Brain pericyte (primary cell): ENCODE measurements around the gene EPB41.
A peak's percentile ranks its signal among the peaks of the same experiment; 100 is the strongest.

Source experiments
- DNase-seq: peaks from one replicate; pipeline ENCODE4 v3.0.0-alpha.2; 2012; ENCODE audit warnings: low read depth, low spot score

EPB41 gene

DNA sequence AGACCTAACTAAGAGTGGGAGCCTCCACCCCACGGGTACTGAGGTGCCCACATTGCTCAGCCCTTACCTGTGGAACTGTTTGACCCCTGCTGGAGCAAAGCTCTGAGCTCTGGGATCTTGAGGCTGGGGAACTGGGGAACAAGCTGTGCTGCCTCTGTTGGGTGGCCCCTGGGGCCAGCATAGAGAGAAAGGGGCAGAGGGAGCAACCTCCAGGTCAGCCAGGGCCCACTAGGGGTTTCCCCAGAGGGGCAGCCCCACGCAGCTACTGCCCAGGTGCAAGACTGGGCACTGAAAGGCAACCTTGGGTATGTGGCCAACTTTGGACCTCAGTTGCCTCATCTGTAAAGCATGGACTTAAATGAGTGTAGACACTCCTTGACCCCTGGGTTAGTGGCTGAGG lies 23.5 kb upstream of the EPB41 start:
- no peak for DNase-seq

DNA sequence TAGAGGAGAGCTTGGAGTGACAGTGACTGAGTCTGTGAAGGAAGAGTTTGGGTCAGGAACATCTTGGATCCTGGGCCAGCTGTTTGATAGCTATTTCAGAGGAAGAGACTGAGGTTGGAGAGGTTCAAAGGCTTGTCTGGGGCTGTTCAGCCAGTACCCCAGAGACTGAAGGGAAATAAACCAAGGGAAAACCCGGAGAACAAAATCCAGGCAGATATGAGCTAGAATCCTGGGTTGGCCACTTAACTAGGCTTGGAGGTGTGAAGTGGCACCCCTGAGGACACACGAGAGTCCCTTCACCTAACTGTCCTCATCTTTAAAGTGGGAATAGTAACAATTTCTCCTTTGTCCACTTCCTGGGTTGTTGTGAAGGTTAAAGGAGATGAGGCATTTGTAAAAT lies 23.1 kb upstream of the EPB41 start:
- no peak for DNase-seq

DNA sequence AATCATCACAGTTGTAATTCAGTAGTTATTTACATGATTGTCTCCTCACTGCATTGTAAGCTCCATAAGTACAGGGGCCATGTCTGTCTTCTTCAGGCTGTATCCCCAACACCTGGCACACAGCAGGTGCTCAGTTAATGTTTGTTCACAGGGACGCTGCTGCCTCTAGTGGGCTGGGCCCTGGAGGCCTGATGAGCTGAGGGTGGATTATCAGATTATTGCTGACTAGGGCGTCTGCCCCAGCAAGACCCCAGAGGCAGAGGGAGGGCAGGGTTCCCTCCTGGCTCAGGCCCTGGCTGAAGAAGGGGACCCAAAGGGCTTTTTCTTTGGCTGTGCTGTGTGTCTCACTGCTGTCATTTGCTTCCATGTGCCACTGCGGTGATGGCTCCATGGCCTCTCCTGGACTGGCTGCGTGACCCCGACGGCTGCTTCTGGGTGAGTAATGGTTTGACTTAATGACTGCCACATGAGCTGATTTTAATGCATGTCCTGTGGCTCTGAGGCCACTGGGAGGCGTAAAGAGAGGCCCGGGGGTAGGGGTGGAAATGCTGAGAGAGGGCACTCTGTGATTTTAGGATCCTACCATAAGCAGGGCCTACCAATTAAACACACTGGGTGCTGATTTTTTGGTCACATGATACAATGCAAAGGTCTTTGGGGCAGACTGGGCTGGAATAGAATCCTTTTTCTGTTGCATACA lies 20.8 kb upstream of the EPB41 start:
- DNase-seq = no peak

DNA sequence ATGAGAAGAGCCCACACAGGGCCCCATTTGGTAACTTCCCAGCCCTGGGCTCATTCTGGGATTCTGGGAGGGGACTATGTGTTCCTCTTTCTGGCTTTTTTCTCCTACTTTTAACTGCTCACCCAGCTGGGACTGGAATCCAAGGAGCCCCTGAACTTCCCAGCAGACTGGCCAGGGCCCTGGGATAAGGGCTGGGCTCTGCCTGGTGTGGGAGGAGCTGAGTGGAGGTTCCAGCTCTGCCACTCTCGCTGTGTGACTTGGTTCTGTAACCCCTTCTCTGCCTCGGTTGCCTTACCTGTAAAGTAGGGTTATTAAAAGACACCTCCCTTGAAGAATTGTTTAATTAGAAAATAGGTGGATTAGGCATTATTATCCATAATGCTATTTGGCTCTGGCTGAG lies 19.6 kb upstream of the EPB41 start:
- DNase-seq = no peak

DNA sequence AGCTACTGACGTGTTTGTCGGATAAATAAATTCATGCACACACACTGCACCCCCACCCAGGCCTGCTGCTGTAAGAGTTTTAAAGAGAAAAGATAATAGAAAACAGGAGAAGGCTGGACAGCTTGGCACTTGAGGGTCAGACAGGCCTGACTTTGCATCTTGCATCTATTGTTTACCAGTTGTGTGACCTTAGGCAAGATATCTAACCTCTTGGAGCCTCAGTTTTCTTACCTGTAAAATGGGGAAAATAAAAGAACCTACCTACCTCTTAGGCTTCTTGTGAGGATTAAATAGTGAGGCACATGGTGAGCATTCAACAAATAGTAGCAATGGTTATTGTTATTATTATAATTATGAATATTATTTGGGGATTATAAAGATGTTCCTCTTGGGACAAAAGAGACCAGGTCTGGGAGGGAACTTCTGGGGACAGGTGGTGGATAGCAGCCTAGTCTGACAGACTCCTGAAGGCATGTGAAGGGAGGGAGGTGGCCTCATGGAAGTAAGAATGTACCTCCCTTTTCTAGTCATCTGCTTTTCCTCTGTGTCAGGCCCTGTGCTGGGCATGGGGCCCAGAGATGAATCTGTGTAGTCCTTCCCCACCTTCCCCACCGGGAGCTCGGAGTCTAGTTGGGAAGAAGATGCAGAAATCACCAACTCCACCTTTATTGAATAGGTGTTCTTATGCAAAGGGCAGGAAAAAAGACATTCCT lies 18.3 kb upstream of the EPB41 start:
- DNase-seq = no peak

DNA sequence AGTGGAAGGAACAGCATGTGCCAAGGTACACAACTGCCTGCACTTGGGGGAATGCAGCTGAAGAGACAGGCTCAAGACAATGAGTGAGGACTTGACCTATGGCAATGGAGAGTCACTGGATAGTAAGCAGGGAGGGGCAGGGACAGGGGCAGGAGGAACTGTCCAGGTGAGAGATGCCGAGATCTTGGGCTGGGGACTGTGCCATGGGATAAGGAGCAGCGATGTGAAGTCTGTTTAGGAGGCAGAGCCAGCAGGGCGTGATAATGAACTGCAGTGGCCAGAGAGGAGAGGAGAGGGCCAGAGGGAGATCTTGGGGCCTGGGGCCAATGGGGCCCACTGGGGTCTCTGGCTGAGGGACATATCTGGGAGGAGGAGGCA lies 17.8 kb upstream of the EPB41 start:
- no peak for DNase-seq

DNA sequence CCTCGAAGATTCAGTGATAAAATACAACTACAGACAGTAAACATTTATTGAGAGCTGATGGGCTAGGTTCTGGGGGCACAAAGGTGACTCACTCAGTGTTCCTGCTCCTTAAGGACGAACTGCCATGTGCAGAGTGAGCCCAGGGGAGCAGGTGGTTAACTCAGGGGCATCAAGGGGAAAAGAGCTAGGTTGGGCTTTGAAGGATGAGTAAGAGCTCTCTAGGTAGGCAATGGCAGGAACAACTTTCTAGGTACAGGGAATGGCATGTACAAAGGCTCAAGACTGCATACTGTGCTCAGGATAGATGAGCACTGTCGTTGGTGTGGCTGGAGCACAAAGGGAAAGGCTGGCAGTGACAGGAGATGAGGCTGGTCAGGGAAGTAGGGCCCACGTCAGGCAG lies 16.6 kb upstream of the EPB41 start:
- DNase-seq = no peak

DNA sequence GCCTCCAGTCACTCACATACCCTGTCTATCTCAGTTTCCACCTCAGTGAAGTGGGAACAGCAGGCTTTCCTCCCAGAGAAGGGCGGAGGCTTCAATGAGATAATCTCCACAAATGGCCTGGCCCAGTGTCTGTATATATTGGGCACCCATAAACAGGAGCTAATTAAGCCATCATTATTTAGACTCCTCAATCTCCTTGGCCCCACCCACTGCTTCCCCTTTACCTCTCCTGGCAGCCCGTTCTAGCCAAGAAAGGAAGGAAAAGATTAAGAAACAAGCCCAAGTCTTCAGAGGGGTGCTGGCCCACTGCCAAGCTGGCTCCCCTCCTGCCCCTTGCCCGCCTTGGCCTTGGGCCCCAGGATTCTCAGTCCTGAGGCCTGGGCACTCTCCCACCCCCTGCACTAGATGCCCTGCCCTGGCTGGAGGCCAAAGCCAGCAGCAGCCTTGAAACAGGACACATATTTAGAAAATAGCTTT lies 15.9 kb upstream of the EPB41 start:
- DNase-seq = no peak

DNA sequence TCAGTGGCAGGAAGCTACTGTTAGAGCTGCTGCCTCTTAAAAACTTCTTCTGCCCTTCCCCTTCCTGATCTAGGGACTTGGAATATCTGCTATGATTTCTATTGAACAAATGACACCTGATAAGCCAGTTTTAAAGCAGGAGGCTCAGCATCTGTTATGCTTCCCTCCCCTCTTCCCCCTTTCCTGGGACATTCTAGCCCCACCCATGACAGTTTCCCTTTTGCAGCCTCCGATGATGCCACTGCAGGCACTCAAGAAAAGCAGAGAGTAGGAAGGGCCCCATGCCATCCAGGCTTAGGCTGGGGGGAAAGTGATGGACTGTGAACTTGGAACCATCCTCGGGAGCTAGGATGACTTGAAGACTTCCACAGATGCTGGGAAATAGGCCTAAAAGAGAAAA lies 15.1 kb upstream of the EPB41 start:
- no peak for DNase-seq

DNA sequence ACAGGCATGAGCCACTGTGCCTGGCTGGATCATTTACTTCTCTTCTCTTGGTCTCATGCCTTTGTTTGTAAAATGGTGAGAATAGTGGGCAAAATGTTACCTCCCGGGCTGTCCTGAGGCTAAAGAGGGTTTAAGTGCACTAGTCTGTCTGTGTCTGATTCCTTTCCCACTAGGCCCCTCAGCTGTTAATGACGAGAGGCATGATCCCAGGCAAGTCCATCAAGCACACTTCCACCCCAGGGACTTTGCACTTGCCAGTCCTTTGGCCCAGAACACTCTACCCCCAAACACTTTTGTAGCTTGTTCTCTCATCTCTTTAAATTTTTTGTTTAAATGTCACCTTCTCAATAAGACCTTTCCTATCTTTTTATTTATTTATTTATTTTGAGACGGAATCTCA lies 13.8 kb upstream of the EPB41 start:
- no peak for DNase-seq

DNA sequence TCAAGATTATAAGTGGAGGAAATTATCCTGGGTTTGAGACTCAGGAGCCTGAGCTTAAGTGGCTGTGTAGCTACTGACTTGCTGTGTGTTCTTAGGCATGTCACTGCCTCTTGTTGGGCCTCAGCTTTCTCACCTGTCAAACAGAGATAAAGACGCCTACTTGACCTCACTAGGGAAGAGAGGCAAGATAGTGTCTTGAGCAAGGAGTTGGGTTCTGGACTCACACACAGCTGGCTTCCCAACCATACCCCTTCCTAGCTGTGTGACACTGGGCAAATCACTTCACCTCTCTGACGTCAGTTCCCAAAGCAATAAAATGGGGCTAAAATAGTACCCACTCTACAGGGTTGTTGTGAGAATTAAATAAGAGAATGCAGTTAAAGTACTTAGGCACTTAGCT lies 11.6 kb upstream of the EPB41 start:
- no peak for DNase-seq

DNA sequence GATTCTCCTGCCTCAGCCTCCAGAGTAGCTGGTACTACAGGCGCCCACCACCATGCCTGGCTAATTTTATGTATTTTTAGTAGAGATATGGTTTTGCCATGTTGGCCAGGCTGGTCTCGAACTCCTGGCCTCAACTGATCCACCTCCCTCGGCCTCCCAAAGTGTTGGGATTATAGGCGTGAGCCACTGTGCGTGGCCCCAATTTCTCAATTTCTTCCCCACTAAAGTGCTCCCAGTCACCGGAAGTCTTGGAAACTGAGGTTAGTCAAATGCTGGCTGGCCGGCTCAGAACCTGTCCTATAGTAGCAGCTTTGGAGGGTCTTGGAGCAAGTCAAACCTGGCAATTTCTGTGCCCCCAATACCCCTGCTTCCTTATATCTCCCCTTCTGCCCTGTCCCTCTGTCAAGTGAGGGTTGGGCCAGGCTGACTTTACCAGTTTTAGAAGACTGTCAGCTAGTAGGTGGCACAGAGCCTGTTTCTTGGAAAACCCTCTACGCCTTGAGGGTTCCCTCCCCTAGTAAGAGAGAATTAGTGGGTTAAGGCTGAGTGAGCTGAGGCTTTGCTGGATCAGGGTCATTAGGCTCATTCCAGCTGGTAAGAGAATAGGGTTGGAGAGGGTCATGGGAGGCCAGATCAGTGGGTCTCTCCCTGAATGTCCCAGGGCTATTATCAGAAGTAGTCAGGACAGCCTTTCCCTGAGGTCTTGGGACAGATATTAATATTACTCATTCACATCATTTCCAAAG lies 8.3 kb upstream of the EPB41 start:
- no peak for DNase-seq

DNA sequence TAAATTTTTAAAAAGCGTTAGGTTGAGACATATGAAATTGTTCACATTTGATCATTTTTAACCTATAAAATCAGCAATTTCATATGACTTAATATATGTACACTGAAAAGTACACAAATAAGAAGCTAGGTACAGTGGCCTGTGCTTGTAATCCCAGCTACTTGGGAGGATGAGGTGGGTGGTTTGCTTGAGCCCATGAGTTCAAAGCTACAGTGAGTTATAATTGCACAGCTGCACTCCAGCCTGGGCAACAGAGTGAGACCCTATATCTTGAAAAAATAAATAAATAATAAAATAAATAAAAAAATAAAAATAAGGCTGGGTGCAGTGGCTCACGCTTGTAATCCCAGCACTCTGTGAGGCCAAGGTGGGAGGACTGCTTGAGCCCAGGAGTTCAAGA lies 5.2 kb upstream of the EPB41 start:
- no peak for DNase-seq

DNA sequence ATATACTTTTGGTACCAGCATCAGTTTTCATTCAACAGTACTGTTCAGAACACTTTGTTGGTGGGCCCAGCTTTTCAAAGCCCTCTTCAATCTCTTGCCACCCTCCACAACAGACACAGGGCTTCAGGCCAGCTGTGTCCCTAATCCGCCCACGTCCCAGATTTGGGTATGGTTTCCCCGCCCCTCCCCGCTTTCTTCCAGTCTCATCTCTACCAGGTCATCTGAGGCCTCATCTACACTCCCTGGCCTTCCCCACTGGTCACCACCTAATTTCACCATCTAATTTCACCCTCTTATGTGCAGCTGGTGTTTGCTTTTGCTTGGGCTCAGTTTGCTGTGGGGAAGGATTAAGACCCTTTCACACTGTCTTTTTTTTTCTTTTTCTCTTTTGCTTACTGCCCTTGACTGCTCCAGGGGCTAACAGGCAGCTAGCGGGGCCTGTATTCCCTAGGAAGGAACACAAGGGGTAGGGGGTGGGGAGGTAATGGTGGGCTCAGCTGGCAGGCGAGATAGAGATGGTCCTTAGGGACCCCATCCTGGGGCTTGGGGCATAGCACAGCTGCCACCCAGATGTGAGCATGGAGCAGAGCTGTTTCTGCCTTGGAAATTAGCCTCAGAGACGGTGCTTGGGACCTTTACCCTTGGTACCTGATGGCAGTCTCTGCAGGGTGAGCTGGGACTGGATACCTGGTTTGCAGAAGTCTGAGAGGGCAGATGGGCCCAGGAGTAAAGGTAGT lies 3.8 kb upstream of the EPB41 start:
- DNase-seq = no peak

DNA sequence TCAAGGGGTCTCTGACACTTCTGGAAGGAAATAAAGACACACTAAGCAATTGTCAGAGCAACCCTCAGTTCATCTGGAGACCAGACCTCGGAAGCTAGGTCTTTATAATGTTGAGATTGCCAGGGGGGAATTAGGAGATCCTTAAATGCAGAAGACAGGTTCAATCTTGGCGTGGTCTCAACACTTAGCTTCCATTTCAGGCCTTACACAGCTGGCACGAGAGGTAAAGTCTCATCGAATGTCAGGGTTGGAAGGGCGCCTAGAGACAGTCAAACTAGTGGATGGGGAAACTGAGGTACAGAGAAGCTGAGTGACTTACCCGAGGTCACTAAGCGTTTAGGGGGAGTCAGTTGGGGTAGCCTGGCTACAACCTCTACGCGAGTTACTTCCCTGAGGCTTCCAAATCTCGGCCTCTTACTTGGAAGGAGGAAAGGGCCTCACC lies 562 bp upstream of the EPB41 start:
- no peak for DNase-seq

DNA sequence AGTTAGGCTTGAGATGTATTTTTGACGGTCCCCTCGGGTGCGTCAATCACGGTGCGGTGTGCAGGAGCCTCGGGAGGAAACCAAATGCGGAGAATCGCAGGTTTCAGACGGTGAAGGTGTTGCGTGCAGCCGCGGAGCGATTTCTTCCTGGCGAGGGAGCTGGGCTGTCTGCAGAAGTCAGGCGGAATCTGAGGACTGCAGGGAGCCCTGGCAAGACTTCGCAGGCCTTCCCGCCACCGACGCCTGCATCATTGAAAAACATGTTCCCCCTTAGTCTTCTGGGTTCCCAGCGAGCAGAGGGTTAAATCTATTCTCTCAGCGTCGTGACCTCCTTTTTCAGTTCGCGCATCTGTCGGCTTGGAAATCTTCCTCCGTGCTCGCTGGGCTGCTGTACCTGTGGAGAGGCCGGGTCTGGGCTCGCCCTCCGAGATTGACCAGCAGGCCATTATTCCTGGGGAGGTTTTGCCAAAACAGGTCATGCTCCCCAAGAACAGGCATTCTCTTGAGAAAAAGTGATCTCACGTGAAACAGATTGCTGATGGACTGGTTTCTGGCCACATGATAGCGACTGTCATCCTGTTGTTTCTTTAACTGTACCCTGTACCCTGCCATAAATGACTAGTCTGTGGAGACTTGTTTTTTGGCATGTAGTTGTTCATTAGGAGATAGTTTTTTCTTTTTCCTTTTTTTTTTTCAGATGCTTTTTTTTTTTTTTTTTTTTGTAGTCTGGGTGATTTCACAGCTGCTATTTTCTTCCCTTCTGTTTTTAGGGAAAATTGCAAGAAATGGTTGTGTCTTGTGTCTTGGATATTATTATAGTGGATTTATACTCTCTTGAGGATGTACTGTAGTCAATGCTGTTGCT lies 894 bp downstream of the EPB41 start:
- peak; percentile 16 for DNase-seq

DNA sequence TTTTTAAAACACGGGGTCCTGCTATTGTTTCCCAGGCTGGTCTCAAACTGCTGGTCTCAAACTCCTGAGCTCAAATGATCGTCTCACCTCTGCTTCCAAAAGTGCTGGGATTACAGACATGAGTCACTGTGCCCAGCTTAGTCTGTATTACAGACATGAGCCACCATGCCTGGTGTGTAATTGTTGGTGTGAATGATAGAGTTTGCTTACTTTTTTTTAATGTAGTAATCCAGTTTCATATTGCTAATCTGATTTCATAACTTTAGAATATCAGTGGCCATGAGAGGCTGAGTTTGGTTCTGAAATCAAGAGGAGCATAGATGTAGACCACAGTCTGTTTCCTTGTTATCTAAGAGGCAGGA lies 3.4 kb downstream of the EPB41 start:
- no peak for DNase-seq

DNA sequence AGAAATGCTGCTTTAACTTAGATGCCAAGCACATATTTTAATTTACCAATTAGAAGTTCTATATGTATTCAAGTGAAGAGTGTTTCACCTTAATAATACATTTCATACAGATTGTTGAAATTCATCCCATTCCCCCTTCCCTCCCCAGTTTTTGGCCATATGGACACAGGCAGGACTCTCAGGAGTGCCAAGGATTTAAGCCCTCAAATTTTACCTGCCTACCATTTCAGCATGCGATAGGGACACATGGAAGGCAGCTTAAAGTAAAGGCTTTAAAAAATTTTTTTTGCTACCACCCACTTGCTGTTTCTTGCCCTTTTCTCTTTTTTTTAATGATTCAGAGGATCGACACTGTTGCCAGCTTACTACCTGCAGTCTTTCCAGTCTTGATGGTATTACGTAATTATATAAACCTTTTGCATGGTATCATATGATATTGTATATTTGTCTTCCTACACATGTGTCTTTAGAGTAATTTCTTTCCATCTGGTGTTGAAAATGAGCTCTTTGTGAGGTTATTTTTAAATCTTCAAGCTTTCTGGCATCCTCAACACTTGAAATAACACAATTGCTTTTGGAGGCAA lies 7.0 kb downstream of the EPB41 start:
- DNase-seq = no peak

DNA sequence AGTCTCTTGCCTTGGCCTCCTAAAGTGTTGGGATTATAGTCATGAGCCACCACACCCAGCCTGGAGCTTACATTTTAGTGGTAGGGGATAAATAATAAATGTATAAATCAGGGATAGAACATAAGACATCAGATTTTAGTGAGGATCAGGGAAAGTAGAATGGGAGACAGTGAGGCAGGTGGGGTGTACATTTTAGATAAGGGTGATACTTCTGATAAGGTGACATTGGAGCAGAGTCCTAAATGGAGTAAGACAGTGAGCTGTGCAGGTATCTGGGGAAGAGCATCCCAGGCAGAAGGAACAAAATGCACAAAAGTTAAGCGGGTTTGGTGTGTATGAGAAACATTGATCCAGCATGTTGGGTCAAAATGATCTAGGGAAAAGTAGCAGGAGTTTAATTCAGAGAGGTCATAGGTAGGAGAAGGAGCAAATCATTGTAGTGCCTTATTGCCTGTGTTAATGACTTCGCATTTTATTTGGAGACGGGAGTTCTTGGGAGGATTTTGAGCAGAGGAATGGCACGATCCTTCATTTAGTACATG lies 11.1 kb downstream of the EPB41 start:
- no peak for DNase-seq

DNA sequence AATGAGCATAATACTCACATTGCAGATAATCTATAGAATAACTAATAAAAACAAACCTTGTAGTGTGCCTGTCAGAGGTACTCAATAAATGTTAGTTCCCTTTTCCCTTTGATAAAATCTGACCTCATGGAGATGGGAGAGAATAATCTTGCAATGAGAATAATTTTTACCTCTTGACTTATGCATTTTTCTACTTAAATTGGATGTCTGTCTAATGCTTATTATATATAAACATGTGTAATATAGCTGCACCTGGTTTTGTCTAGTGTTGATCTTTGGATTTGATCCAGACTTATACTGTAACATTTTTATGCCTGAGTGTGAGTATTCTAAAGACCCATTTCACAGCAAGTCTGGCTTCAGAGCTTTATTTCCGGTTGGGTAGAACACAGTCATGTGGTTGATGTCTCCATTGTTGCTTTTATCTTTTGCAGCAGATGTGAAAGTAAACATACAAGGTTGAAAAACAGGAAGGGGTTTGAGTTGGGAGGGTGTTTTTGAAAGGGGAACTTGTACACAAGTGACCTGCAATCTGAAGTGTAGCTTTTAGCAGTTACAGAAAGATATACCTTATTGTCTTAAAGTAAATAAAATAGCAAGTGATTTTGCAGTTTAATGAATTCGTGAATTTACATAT lies 12.4 kb downstream of the EPB41 start:
- DNase-seq = no peak
